ENCODE measurements around the gene USP7. TPM values are rescaled to one million over a fixed set of nuclear protein-coding genes. Genes with fewer than 3 reads are reported as not detected.

Gene USP7
- total RNA-seq (100 TPM), polyA plus RNA-seq (39.1 TPM)

DNA sequence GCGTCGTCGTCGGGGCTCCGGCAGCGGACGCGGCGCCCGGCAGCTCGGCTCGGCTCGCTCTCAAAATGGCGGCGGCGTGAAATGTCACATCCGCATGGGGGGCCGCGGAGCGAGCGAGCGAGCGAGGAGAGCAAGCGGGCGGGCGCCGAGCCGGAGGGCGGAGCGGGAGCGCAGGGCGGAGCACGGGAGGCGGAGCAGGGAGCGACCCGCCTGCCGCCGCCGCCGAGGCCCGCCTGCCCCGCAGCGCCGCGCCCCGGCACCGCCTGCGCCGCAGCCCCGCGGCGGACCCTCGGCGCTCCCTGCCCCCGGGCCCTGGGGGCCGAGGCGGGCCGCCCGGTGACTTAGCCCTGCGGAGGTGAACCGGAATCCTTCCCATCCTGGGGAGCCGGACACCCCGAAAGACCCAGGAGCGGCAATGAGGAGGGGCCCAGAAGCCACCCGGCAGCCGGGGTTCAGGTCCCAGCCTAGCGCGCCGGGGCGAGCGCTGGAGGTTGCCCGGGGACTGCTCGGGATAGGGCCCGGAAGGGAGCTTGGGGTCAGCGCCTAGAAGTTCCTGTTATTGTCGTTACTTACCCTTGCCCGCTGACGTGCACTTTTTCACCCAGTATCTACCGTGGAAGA lies at the start of gene USP7:
Gene USP7 (minus strand): TSS at position 86 of the 621 bp plus-strand sequence. CDS start 621 bp downstream, outside the sequence.
- under 1% methylated on average over 78 of the region's 79 CpGs for WGBS
- H3K4me1 ChIP-seq (ENCODE audit: insufficient read depth), result no peaks in the 10 kb centered on the region
- DNase-seq (ENCODE audit: extremely low spot score), result peak; percentile 80
- peak within 1 kb of the TSS; percentile 92 for H3K27ac ChIP-seq (ENCODE audit: low read depth)
- no peaks in the 10 kb centered on the region for H3K36me3 ChIP-seq (ENCODE audit: insufficient read depth)
- peak within 1 kb of the TSS; percentile 98 for H3K4me3 ChIP-seq (ENCODE audit: low read depth, low read length)

- WGBS, result 52% methylated on average over 7 of the region's 7 CpGs
- Histone ChIP-seq H3K4me1 (ENCODE audit: insufficient read depth) (no peaks in the 10 kb centered on the region), H3K4me3 (ENCODE audit: low read depth, low read length) (no peak overlapping the region)
These were observed 49.8 kb upstream of the USP7 start for GRCh38 chr16:9013508-9013864.

DNA sequence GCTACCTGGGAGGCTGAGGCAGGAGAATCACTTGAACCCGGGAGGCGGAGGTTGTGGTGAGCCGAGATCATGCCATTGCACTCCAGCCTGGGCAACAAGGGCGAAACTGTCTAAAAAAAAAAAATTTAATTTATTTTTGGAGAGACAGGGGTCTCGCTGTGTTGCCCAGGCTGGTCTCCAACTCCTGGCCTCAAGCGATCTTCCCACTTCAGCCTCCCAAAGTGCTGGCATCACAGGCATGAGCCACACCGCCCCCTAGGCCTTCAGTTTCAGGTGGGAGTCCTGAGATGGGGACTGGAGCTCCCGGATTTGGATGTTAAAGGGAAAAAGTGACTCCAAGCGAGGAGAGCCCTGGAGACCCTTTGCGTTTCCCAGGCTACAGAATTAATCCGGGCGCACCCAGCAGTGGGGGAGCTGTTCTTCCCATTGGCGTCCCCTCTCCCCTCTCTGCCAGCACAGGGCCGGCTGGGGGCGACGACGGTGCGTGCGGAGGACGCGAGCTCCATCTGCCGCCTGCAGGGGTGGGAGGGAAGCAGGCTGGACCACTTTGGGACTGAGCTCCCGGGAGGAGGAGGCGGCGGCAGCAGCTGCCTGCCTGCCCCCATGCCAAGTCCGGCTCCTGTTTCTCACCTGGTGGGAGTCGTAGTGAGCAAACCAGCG lies 49.3 kb upstream of the USP7 start:
- no peaks in the 10 kb centered on the region for H3K4me1 ChIP-seq (ENCODE audit: insufficient read depth)
- no peaks in the 10 kb centered on the region for H3K36me3 ChIP-seq (ENCODE audit: insufficient read depth)
- H3K27ac ChIP-seq (ENCODE audit: low read depth), result no peak overlapping the region
- 22% methylated on average over 28 of the region's 28 CpGs for WGBS
- no peak for DNase-seq (ENCODE audit: extremely low spot score)
- no peak overlapping the region for H3K4me3 ChIP-seq (ENCODE audit: low read depth, low read length)

More at GRCh38 chr16:9013508-9013864, 49.8 kb upstream of the USP7 start:
- no peak for DNase-seq (ENCODE audit: extremely low spot score)
- no peaks in the 10 kb centered on the region for H3K36me3 ChIP-seq (ENCODE audit: insufficient read depth)
- no peak overlapping the region for H3K27ac ChIP-seq (ENCODE audit: low read depth)

GRCh38 chr16:9012330-9012729 lies 48.6 kb upstream of the USP7 start:
- 83% methylated on average over 6 of the region's 6 CpGs for WGBS
- Histone ChIP-seq H3K36me3 (ENCODE audit: insufficient read depth) (no peaks in the 10 kb centered on the region), H3K4me3 (ENCODE audit: low read depth, low read length) (no peak overlapping the region), H3K27ac (ENCODE audit: low read depth) (no peak overlapping the region), H3K4me1 (ENCODE audit: insufficient read depth) (no peaks in the 10 kb centered on the region)
- DNase-seq (ENCODE audit: extremely low spot score), result no peak

DNA sequence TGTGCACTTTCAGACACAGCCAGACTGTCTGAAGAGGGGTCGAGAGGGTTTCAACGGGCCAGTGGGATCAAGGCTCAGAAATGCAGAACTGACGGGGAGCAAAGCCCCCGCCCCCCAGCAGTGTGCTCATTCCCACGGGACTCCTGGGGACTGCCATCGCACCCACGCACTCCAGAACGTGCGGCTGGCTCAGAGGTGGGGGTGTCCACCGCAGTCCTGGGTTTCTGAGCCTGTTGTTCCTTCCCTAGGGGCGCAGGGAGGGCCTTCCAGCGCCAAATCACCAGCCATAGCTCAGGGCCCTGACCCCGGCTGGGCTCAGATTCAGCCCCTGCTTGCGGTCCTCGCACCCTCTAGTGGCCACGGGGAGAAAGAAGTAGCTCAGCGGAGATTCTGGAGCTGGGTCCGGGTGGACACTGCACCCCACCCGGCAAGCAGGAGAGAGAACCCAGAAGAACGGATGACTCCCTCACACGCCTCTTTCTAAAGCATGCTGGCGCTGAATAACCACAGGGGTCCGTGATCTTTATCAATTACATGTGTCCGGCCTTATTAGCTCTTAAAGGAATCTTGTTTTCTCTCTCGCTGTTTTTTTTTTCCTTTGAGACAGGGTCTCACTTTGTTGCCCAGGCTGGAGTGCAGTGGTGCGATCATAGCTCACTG lies 45.0 kb upstream of the USP7 start:
- DNase-seq (ENCODE audit: extremely low spot score), result no peak
- Histone ChIP-seq H3K36me3 (ENCODE audit: insufficient read depth) (no peaks in the 10 kb centered on the region), H3K4me1 (ENCODE audit: insufficient read depth) (no peaks in the 10 kb centered on the region), H3K27ac (ENCODE audit: low read depth) (no peak overlapping the region), H3K4me3 (ENCODE audit: low read depth, low read length) (no peak overlapping the region)
- WGBS, result 11% methylated on average over 26 of the region's 26 CpGs

DNA sequence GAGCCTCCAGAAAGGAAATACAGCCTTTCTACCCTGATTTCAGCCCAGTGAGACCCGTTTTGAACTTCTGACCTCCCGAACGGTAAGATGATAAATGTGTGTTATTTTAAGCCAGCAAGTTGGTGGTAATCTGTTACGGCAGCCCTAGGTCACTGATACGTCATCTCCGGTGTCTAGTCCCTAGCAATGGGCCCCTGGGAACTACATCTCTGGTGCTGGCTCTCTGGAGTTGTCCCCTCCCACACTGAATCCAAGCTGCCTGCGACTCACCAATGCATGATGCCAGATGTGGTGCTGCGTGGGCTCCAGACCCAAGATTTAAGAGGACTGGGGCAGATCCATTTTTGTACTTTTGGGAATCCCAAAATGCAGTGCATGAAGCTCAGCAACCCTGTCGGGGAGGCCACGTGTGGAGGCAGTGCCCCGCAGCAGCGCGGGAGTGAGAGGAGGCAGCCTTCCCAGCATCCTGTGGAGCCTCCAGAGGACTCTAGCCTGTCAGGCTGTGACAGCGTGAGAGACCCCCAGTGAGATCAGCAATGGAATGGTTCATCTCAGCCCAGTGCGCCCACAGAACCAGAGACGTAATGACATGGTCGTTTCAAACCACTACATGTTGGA lies 43.6 kb upstream of the USP7 start:
- Histone ChIP-seq H3K4me3 (ENCODE audit: low read depth, low read length) (no peak overlapping the region), H3K36me3 (ENCODE audit: insufficient read depth) (no peaks in the 10 kb centered on the region), H3K27ac (ENCODE audit: low read depth) (no peak overlapping the region), H3K4me1 (ENCODE audit: insufficient read depth) (peaks cover 2% of the 10 kb centered on the region)
- no peak for DNase-seq (ENCODE audit: extremely low spot score)
- 71% methylated on average over 17 of the region's 17 CpGs for WGBS

DNA sequence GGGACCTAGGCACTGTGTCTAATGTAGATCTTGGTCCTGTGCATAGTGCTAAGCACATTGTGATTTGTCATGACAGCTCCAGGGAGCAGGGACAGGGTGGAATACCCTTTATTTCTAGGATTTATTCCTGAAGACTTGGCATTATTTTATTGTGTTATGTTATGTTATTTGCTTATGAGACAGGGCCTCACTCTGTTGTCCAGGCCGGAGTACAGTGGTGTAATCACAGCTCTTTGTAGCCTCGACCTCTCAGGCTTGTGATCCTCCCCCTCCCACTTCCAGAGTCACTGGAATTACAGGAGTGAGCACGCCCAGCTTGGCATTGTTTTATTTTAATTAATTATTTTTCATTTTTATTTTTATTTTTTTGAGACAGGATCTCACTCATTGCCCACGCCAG lies 40.5 kb upstream of the USP7 start:
- H3K27ac ChIP-seq (ENCODE audit: low read depth), result no peak overlapping the region
- peaks cover 2% of the 10 kb centered on the region for H3K4me1 ChIP-seq (ENCODE audit: insufficient read depth)
- no peaks in the 10 kb centered on the region for H3K36me3 ChIP-seq (ENCODE audit: insufficient read depth)
- WGBS, result 76% methylated on average over 4 of the region's 4 CpGs
- DNase-seq (ENCODE audit: extremely low spot score), result no peak
- H3K4me3 ChIP-seq (ENCODE audit: low read depth, low read length), result no peak overlapping the region

GRCh38 chr16:9003763-9004162 lies 40.1 kb upstream of the USP7 start:
- DNase-seq (ENCODE audit: extremely low spot score), result no peak
- no peak overlapping the region for H3K27ac ChIP-seq (ENCODE audit: low read depth)
- no peaks in the 10 kb centered on the region for H3K36me3 ChIP-seq (ENCODE audit: insufficient read depth)
- H3K4me1 ChIP-seq (ENCODE audit: insufficient read depth), result peaks cover 2% of the 10 kb centered on the region
- 88% methylated on average over 3 of the region's 3 CpGs for WGBS
- no peak overlapping the region for H3K4me3 ChIP-seq (ENCODE audit: low read depth, low read length)

- DNase-seq (ENCODE audit: extremely low spot score), result no peak
- H3K4me1 ChIP-seq (ENCODE audit: insufficient read depth), result peaks cover 2% of the 10 kb centered on the region
- WGBS, result 78% methylated on average over 5 of the region's 5 CpGs
- no peak overlapping the region for H3K27ac ChIP-seq (ENCODE audit: low read depth)
- H3K4me3 ChIP-seq (ENCODE audit: low read depth, low read length), result no peak overlapping the region
- H3K36me3 ChIP-seq (ENCODE audit: insufficient read depth), result no peaks in the 10 kb centered on the region
These were observed 39.6 kb upstream of the USP7 start for GRCh38 chr16:9003322-9003721.

DNA sequence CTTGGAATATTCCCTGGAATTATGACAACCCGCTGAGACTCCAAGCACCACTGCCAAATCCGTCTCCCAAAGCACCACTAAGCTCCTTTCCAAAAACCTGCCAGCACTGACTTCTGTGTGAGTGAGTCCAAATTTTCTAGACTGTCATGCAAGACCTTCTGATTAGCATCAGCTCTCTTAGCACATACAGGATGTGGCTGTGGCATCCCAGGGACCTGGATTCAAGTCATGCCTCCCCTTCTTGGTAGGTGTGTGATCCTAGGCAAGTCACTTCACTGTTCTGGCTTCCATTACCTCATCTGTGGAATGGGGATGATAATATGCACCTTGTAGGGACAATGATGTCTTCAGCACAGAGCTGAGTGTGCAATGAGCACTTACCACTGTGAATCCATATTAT lies 38.3 kb upstream of the USP7 start:
- Histone ChIP-seq H3K36me3 (ENCODE audit: insufficient read depth) (no peaks in the 10 kb centered on the region), H3K4me3 (ENCODE audit: low read depth, low read length) (no peak overlapping the region), H3K4me1 (ENCODE audit: insufficient read depth) (peaks cover 2% of the 10 kb centered on the region), H3K27ac (ENCODE audit: low read depth) (no peak overlapping the region)
- no peak for DNase-seq (ENCODE audit: extremely low spot score)
- 68% methylated on average over 2 of the region's 2 CpGs for WGBS

DNA sequence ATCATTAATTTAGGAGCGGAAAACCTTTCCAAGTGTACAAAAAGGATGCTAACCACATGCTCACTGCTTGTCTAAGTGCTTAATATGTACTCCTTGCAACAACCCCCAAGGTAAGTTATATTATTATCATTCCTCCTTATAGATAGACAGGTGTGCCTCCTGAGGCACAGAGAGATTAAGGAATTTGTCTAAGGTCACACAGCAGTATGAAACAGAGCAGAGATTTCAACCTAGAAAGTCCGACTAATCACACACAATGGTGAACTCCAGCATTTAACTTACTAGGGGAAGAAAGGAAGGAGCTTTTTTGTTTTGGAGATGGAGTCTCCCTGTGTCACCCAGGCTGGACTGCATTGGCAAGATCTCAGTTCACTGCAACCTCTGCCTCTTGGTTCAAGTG lies 37.0 kb upstream of the USP7 start:
- Histone ChIP-seq H3K36me3 (ENCODE audit: insufficient read depth) (no peaks in the 10 kb centered on the region), H3K4me1 (ENCODE audit: insufficient read depth) (peaks cover 2% of the 10 kb centered on the region), H3K27ac (ENCODE audit: low read depth) (no peak overlapping the region), H3K4me3 (ENCODE audit: low read depth, low read length) (no peak overlapping the region)
- no peak for DNase-seq (ENCODE audit: extremely low spot score)
- WGBS, result 98% methylated on average over 2 of the region's 2 CpGs

- Histone ChIP-seq H3K36me3 (ENCODE audit: insufficient read depth) (no peaks in the 10 kb centered on the region), H3K4me3 (ENCODE audit: low read depth, low read length) (no peak overlapping the region), H3K4me1 (ENCODE audit: insufficient read depth) (peaks cover 2% of the 10 kb centered on the region), H3K27ac (ENCODE audit: low read depth) (no peak overlapping the region)
- WGBS, result 81% methylated on average over 4 of the region's 4 CpGs
- no peak for DNase-seq (ENCODE audit: extremely low spot score)
These were observed 36.1 kb upstream of the USP7 start for GRCh38 chr16:8999800-9000199.

GRCh38 chr16:8998108-8998507 lies 34.4 kb upstream of the USP7 start:
- no peak overlapping the region for H3K27ac ChIP-seq (ENCODE audit: low read depth)
- no peak overlapping the region for H3K4me3 ChIP-seq (ENCODE audit: low read depth, low read length)
- H3K36me3 ChIP-seq (ENCODE audit: insufficient read depth), result no peaks in the 10 kb centered on the region
- WGBS, result 36% methylated on average over 1 of the region's 1 CpG
- no peaks in the 10 kb centered on the region for H3K4me1 ChIP-seq (ENCODE audit: insufficient read depth)
- no peak for DNase-seq (ENCODE audit: extremely low spot score)

- no peaks in the 10 kb centered on the region for H3K4me1 ChIP-seq (ENCODE audit: insufficient read depth)
- no peak for DNase-seq (ENCODE audit: extremely low spot score)
- no peaks in the 10 kb centered on the region for H3K36me3 ChIP-seq (ENCODE audit: insufficient read depth)
- no peak overlapping the region for H3K4me3 ChIP-seq (ENCODE audit: low read depth, low read length)
- no peak overlapping the region for H3K27ac ChIP-seq (ENCODE audit: low read depth)
- WGBS, result 75% methylated on average over 5 of the region's 5 CpGs
These were observed 33.2 kb upstream of the USP7 start for GRCh38 chr16:8996891-8997290.

Data from urinary bladder (tissue), 4 donors.